ENCODE results near the gene PRTFDC1.
"Not testable (repeated sequence)": the region's sequence is repeated elsewhere in the genome, so short reads cannot be mapped to it uniquely, and the experiment has no call there.

The PRTFDC1 gene

GRCh38 chr10:24963521-24964041, 11.2 kb upstream of the PRTFDC1 start:
- DNase-seq, result no peak

- DNase-seq, result no peak
Observed at GRCh38 chr10:24962995-24963394, 10.6 kb upstream of the PRTFDC1 start.

DNA sequence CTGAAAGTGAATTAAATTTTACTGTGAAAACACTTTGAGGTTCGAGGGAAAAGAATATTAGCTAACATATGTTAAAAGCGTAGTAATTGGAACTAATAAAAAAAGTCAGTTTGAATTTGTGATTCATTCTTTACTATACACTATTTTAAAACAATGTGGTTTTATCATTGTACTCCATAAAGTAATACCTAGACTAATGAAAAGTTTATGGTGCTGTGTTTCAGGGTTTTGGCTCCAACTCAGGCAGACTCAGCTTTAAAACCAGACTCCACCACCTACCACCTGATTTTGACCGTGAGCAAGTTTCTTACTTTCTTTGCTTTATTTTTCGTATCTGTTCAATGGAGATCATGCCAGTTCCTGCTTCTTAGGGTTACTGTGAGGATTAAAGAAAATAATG, 9.2 kb upstream of the PRTFDC1 start:
- DNase-seq, result no peak

- DNase-seq, result no peak
Observed at GRCh38 chr10:24959382-24959730, 7.0 kb upstream of the PRTFDC1 start.

DNA sequence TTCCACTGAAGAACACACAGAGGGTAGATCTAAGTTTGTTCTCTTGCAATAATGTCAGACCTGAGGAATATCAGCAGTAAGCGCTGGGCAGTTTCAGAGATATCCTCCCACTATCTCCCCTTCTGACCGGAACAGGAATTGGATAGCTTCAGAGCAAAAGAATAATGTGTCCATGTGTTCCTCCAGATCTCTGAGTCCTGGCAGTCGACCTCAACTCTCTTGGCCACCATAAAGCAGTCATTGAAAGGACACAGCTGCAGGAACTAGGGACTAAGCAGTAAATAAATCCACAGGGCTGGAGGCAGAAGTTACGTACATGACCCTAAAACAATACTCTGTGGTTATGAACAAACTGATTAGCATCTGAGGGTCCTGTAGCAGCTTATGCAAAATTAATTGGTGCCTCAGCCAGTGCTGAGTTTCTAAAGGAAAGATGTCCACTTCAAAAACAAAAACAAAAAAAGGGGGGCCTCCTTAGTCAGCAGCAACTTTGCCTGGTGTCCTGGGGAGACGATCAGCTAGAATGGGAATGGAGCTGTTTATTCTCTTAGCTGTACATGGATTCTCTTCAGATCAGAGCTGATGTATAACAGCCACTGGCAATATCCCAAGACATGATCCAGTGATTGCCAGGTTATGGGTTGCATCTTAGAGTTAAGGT, 6.4 kb upstream of the PRTFDC1 start:
- DNase-seq, result no peak

- DNase-seq, result no peak
Observed at GRCh38 chr10:24958091-24958720, 5.8 kb upstream of the PRTFDC1 start.

DNA sequence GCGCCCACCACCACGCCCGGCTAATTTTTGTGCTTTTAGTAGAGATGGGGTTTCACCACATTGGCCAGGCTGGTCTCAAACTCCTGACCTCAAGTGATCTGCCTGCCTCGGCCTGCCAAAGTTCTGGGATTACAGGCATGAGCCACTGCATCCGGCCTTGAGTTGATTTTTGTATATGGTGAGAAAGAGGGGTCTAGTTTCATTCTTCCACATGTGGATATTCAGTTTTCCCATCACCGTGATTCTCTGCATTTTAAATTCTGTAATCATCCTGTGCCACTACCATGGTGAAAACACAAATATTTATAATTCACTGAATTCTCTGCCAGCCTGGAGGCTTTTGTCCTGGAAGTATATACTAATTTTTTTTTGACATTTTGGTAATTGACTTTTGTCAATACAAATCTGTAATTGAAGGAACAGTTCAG, 5.2 kb upstream of the PRTFDC1 start:
- DNase-seq, result not testable (repeated sequence)

DNA sequence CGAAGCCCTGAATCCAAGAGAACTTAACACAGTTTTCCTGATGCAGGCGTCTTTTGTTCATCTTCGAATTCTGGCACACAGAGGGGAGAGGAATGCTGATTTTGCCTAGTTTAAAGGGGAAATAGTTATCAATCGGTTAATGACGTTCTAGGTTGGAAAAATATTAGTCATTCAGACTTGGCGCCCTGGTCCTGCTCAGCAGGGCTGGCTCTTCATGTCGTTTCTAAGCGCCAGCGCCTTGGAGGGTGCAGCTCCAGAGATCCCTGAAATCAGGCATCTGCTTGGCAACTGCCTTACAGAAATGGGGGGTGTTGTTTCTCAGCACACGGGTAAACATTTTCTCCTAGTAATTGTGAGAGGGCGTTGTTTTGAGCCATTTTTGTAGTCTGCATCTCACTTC, 1.3 kb upstream of the PRTFDC1 start:
- no peak for DNase-seq

DNA sequence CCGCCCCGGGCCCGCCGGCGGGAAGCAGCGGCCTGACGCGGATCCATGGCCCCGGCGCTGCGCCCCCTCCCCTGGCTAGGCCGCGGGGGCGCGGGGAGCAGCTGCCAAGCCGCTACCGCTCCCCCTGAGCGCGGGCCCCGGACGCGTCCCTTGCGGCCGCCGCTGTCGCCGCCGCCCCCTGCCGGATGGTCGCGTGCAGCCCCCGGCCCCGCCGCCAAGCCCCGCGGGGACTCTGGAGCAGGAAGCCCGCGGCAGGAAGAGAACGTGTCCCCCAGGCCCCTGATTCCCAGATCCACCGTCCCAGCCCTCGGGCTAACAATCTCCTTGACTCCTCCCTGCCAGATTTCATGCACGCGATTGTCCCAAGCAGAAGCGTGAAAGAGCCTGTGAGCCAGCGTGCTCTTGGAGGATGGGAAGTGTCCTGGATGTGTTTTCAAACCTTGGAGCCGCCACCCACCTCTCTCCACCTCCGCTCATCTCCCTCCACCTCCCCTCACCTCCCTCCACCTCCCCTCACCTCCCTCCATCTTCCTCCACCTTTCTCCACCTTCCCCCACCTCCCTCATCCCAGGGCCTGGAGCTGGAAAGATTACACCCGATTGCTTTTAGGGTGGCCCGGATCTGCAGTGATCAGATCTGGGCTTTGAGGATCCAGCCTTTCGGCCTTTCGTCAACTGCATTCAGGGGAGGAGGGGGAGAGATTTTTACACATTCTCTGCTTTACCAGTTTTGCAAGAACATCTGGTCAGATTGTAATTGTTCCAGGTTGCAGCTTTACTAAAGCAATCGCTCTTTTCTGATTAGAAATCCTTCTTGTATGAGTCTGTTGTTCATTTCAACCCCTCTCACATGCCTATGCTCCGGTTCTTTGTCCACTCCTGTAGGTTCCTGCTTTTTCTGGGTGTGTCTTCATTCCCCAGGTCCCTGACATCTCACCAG, 570 bp upstream of the PRTFDC1 start:
- DNase-seq, result peak; percentile 28

DNA sequence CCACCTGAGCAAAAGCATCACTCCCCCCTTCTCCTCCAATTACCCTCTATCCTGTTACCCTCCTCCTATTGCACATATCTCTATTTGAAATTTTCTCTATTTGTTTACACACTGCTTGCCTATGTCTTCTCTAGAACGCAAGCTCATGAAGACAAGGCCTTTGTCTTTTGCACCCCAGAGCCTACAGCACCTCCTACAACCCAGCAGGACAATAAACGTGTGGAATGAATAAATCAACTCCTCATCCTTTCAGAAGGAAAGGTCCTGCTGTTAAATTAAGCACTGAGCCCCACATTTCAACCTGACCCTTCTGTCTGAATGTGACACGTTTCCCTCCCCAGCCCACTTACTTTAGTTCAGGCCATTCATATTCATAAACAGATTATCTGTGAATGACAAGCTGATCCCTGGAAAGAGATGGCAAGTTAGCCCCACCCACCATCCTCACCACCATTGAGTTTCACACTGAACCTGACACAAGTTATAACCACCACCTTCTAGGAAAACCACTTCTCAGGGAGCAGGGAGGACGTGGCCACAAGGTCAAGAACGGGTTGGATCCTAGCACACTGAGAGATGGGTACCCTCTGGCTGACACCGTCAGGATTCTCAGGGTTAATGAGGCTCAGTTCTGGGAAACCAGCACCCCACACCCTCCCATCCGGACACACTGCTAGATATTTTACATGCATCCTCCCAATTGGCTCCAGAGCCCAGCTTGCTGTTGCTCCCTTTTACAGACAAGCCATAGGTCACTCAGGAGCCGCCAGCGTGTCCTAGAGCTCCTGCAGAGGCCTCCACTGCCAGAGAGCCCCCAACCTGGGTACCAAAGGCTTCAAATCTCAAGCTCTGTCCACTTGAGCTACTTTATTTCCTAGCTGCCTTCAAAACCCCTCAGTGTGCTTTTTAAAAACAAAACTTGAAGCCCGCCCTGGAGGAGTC, 934 bp downstream of the PRTFDC1 start:
- peak; percentile 9 for DNase-seq

DNA sequence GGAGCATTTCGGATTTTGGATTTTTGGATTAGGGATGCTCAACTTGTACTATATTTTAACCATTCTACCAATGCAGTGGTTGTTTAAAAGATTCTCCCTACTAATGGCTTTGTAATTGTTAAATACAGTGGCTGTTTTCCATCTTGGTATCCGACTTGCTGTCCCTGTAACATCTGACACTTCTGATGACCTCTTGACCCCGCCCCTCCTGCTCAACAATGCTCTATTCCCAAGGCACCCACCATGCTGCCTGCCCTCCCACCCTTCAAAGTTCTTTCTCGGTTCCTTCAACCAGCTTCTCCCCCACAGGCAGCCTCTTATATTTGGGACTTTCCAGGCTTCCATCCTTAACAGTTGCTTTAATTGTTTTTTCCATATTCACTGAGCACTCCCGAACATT, 2.0 kb downstream of the PRTFDC1 start:
- DNase-seq, result no peak

DNA sequence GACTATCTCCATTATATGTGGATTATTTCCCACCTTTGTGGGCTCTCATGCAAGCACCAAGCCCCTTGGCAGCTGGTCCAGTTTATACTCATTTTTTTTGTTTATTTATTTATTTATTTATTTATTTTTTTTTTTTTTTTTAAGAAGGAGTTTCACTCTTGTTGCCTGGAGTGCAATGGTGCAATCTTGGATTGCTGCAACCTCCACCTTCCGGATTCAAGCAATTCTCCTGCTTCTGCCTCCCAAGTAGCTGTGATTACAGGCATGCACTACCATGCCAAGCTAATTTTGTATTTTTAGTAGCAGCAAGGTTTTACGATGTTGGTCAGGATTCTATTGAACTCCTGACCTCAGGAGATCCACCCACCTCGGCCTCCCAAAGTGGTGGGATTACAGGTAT, 2.8 kb downstream of the PRTFDC1 start:
- DNase-seq, result no peak

DNA sequence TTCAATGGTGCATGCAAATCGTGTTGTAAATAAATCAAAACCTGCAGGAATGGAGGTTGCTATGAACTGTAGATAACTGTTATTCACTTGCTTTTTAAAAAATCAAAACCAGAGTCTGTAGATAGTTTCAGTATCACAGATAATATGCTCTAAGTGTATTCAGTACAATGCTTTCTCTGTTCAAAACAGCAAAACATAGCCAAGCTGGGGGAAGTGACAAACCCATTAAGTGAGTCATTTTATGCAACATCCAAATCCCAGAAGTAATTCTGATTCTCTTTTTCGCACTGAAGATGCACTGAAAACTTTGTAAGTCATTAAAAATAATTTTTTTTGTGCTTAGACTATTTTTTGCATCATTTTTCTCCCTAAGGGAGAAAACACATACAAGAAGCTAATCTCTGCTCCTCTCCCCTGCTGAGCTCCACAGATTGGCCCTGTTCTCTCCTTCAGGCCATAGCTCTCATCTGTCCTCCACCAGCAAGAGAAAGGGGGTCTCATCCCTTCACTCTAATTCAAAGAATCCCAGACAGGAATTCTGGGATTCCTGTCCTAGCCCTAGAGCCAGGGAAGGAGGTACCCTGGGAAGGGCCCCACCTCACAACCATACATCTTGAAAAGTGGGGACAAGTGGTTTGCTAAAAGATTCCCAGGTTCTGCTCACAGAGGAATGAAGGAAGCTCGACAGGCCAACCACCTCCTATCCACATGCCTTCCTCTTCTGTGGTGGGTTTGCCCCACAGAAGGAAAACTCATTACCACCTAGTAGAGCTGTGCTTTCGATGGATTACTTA, 4.9 kb downstream of the PRTFDC1 start:
- DNase-seq, result no peak

DNA sequence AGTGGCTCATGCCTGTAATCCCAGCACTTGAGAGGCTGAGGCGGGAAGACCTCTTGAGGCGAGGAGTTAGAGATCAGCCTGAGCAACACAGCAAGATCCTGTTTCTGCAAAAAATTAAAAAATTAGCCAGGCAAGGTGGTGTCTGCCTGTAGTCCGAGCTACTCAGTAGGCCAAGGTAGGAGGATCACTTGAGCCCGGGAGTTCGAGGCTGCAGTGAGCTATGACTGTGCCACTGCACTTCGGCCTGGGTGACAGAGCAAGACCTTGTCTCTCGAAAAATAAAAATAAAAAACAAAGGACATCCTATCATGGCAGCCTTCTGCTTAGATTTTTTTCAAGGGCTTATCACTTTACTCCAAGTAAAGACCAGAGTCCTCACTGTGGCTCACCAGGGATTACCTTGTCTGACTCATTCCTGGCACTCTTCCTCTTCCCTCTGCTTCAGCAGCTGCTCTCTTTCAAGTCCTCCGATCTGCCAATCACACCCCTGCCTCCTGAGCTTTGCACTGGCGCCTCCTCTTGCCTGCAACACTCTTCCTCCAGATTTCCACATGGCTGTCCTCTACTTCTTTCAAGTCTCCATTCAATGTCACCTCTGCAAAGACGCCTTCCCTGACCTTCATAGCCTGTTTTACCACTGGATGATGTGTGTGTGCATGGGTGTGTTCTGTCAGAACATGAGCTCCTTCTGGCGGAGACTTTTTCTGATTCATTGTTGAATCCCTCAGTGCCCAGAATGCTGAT, 7.7 kb downstream of the PRTFDC1 start:
- DNase-seq, result no peak

GRCh38 chr10:24938525-24938924, 13.9 kb downstream of the PRTFDC1 start:
- no peak for DNase-seq

DNA sequence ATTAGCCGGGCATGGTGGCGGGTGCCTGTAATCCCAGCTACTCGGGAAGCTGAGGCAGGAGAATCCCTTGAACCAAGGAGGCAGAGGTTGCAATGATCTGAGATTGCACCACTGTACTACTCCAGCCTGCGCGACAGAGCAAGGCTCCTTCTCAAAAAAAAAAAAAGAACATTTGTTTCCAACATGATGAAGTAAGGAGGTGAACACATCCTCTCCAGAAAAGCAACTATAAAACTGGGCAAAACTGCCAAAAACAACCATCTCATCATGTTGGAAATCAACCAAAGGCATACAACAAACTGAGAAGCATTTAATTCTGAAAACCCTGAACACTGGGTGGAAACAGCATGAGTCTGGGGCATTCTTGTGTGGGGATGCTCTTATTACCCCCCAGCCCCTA, 14.3 kb downstream of the PRTFDC1 start:
- DNase-seq, result no peak

DNA sequence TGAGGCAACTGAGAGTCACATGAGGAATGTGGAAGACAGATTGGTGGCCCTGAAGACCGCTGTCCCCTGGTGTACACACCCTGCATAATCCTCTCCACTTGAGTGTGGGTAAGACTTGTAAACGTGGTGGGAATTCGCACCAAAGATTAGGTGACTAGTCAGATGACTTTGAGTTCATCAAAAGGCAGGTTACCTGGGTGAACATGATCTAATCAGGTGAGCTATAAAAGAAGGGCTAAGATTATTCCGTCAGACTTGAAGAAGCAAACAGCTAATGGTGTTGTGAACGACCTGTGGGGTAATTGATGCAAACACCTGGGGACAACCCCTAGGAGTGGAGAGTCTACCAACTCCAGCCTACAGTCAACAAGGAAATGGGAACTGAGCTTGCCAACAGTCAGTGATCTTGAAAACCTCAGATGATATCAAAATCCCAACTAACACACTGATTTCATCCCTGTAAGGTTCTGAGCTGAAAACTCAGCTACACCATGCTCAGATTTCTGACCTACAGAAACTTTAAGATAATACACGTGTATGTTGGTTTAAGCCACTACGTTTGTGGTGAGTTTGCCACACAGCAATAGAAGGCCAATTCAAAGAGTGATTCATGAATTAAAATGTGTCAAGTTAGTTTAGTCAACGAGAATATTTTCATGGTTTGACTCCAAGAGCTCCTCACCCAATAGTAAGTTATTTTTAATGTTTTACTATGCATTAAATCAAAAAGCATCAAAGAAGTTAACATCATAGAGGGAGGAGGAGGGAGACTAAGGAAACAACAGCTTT, 16.7 kb downstream of the PRTFDC1 start:
- DNase-seq, result no peak

DNA sequence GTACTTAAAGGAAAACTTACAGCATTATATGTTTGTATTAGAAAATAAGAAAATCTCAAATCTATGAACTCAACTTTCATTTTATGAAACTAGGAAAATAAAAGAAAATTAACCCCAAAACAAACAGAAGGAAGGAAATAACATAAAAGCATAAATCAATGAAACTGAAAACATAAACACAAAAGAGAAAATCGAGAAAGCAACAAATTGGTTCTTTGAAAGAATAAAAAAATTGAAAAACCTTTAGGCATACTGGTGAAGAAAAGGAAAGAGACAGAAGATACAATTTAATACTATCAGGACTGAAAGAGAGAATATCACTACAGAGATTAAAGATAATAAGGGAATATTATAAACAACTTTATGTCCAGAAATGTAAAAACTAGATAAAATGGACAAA, 21.2 kb downstream of the PRTFDC1 start:
- no peak for DNase-seq

DNA sequence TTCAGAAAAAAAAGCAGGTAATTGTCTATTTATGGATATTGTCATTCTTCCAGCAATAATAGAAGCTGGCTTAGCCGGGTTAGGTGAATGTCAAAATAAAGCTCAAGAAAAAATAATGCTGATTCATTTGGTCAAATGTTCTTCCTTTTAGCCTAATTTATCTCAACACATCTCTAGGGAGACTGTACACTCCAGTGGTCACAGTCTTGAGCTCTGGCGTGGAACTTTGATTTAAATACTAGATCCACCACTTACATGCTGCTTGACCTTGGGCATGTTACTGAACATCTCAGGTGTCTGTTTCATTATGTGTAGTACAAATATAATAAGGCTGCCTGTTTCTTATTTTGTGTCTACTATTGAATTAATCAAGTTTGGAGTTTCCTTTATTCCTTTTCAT, 22.0 kb downstream of the PRTFDC1 start:
- no peak for DNase-seq

GRCh38 chr10:24929904-24930303, 22.5 kb downstream of the PRTFDC1 start:
- no peak for DNase-seq

All from NCI-H510A treated with DMSO at 0.1 percent for 48 hours (cell line).